Suprapubic skin (tissue), 4 donors: ENCODE data around the gene TBXAS1.

Source experiments
- POLR2A ChIP-seq, 2 donors: fragments of 450-650 bp; IDR thresholded peaks; one replicate each; pipeline ENCODE4 v1.6.1; 2017; ENCODE audit warnings: antibody characterized with exemption in 2 of 2, mild to moderate bottlenecking in 2 of 2, moderate library complexity in 2 of 2
- POLR2AphosphoS5 ChIP-seq, 3 donors: sonication (generic); formaldehyde crosslinking; IDR thresholded peaks; one replicate each; pipeline ENCODE4 v1.6.1; 2017; ENCODE audit warnings: antibody characterized with exemption in 3 of 3
- TF ChIP-seq, protein P1 (sequence below), 2 donors: fragments of 200-600 bp in 1 of 2; fragments of 450-650 bp in 1 of 2; sonication (generic) in 1 of 2; IDR thresholded peaks; one replicate each; pipeline ENCODE4 v1.5.1; 2016 to 2019; ENCODE audit warnings: antibody characterized with exemption in 2 of 2, mild to moderate bottlenecking in 1 of 2, moderate library complexity in 1 of 2

DNA sequence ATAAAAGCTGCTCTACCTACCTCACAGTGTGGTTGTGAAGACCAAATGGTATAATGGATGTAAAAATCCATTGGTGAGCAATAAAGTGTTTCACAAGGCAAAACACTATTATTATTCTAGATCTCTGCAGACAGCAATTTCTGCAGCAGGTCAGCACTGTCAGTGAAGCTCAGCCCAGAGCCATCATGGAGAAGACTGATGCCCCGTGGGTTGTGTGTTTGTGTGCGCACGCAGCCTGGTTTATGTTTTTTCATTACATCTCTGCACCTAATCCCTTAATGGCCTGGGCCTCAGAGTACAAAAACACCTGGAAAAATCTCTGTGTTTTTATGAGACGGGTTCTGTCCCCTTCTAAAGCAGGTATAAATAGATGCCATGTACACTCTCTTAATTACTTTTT lies 169.5 kb downstream of the TBXAS1 start:
- TF ChIP-seq, protein P1, sequence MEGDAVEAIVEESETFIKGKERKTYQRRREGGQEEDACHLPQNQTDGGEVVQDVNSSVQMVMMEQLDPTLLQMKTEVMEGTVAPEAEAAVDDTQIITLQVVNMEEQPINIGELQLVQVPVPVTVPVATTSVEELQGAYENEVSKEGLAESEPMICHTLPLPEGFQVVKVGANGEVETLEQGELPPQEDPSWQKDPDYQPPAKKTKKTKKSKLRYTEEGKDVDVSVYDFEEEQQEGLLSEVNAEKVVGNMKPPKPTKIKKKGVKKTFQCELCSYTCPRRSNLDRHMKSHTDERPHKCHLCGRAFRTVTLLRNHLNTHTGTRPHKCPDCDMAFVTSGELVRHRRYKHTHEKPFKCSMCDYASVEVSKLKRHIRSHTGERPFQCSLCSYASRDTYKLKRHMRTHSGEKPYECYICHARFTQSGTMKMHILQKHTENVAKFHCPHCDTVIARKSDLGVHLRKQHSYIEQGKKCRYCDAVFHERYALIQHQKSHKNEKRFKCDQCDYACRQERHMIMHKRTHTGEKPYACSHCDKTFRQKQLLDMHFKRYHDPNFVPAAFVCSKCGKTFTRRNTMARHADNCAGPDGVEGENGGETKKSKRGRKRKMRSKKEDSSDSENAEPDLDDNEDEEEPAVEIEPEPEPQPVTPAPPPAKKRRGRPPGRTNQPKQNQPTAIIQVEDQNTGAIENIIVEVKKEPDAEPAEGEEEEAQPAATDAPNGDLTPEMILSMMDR (IDR thresholded peaks at IDR 0.05), result no peak
- TF ChIP-seq POLR2AphosphoS5 (IDR thresholded peaks at IDR 0.05) (no peak), POLR2A (IDR thresholded peaks at IDR 0.05) (no peak)
